Body of pancreas (tissue), 4 donors: ENCODE results near the gene DNAJC6. TPM values are rescaled to one million over a fixed set of nuclear protein-coding genes. Genes with fewer than 3 reads are reported as not detected.
A peak's percentile ranks its signal among the peaks of the same experiment; 100 is the strongest.

Experiments
- ATAC-seq: fragments of 150-250 bp; one replicate; pipeline ENCODE4 v1.9.1; 2016
- DNase-seq, 4 donors: peaks; one replicate each; pipeline ENCODE4 v3.0.0-alpha.2; 2019
- H3K27ac ChIP-seq, 4 donors: fragments of 200-600 bp; sonication (generic); 1 replicate in 3 of 4; 2 replicates in 1 of 4; pipeline versions ENCODE4 v1.5.1 to v1.6.1; 2016 to 2019; ENCODE audit warnings: mild to moderate bottlenecking in 1 of 4, mixed read lengths in 1 of 4, moderate library complexity in 1 of 4
- H3K27me3 ChIP-seq, 2 donors: fragments of 200-600 bp; sonication (generic); one replicate each; pipeline ENCODE4 v1.6.0; 2016; ENCODE audit warnings: mild to moderate bottlenecking in 1 of 2
- H3K36me3 ChIP-seq, 2 donors: fragments of 200-600 bp; sonication (generic); replicated peaks in 1 of 2; 2 replicates each; pipeline ENCODE4 v1.5.1; 2016; ENCODE audit warnings: low read depth in 2 of 2; ENCODE audit not compliant: insufficient read depth in 1 of 2
- H3K4me1 ChIP-seq: fragments of 200-600 bp; sonication (generic); one replicate; pipeline ENCODE4 v1.6.0; 2016
- H3K4me3 ChIP-seq, 2 donors: fragments of 200-600 bp; sonication (generic); 1 replicate in 1 of 2; 2 replicates in 1 of 2; pipeline ENCODE4 v1.5.1; 2016 to 2019
- H3K9me3 ChIP-seq, 3 donors: fragments of 200-600 bp; sonication (generic); 1 replicate in 2 of 3; 2 replicates in 1 of 3; pipeline ENCODE4 v1.5.1; 2016
- POLR2A ChIP-seq, 3 donors: fragments of 450-650 bp; IDR thresholded peaks; one replicate each; pipeline ENCODE4 v1.6.1; 2016; ENCODE audit warnings: antibody characterized with exemption in 3 of 3, mild to moderate bottlenecking in 2 of 3
- WGBS, 2 donors: methylation state at CpG; one replicate each; pipeline ENCODE4 v1.1.5; 2017; 5-methylcytosine and 5-hydroxymethylcytosine counted together
- intact Hi-C: fragments of 100-400 bp; cut with DNase I; formaldehyde crosslinking; loops from one replicate; pipeline ENCODE4 v1.15.1; 2023
- total RNA-seq, 2 donors: library from RNA; depleted of rRNA; stranded (reverse); fragments of >200 nt; gene quantifications; one replicate each; pipeline ENCODE4 v1.1.0, GENCODE V29; 2016
- TF ChIP-seq, protein P1 (sequence below), 7 experiments: fragments of 450-650 bp in 4 of 7; fragments of 200-600 bp in 3 of 7; sonication (generic) in 3 of 7; IDR thresholded peaks; one replicate each; pipeline ENCODE4 v1.5.1; 2016 to 2019; ENCODE audit warnings: antibody characterized with exemption in 7 of 7

Gene DNAJC6
- total RNA-seq, 2 donors from 2014 or later: 0.99 to 2.3 TPM

DNA sequence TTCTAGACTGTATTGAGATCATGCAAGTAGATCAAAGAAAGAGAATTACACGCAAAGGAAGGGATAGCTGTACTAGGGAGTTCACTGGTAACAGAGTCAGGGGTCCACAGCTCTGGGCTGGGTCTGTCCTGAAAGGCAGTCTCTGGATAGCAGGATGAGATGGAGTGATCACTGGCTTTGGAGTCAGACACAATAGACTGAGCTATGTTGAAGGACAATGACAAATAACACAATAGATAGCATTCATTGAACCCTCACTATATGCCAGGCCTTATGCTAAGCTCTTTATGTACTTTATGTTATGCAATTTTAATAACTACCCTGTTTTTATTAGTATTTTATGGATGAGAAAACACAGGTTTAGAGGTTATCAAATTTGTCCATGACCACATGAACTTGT, 10.0 kb upstream of the DNAJC6 start:
- DNase-seq: no peak
- 29 to 91% methylated on average over 1 of the region's 1 CpG for WGBS, 2 donors

DNA sequence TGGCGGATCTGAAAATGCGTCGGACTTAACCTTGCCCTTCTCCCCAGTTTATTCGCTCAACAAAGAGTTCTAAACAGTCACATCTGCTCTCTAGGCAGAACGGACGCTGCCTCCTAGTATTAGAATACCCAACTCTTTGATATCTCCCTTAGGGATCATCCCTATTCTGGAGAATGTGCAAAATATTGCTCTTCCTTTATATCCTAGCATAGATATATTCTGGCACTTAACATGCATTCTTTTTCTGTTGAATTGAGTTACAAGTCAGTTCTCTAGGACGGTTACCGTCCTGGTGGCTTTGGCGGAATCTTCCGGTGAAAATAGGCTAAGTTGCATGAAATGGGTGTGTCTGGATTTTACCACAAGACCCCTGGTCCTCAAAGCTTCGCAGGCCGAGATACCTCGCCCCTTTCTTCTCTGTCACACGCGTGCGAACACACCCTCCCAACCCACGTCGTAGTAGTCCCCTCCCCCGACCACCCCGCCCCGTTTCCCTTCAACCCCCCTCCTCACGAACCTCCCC, 501 bp upstream of the DNAJC6 start:
- Histone ChIP-seq H3K9me3 (no peaks in the 10 kb centered on the region), H3K4me1 (no peaks in the 10 kb centered on the region), H3K36me3 (no peaks in the 10 kb centered on the region), H3K27ac (peak overlapping the region in 3 of 4 donors; percentile 9 to 64 (median 36)), H3K4me3 (peak overlapping the region; percentile 25 to 64), H3K27me3 (no peaks in the 10 kb centered on the region)
- no peak for TF ChIP-seq POLR2A (IDR thresholded peaks at IDR 0.05)
- TF ChIP-seq, protein P1, sequence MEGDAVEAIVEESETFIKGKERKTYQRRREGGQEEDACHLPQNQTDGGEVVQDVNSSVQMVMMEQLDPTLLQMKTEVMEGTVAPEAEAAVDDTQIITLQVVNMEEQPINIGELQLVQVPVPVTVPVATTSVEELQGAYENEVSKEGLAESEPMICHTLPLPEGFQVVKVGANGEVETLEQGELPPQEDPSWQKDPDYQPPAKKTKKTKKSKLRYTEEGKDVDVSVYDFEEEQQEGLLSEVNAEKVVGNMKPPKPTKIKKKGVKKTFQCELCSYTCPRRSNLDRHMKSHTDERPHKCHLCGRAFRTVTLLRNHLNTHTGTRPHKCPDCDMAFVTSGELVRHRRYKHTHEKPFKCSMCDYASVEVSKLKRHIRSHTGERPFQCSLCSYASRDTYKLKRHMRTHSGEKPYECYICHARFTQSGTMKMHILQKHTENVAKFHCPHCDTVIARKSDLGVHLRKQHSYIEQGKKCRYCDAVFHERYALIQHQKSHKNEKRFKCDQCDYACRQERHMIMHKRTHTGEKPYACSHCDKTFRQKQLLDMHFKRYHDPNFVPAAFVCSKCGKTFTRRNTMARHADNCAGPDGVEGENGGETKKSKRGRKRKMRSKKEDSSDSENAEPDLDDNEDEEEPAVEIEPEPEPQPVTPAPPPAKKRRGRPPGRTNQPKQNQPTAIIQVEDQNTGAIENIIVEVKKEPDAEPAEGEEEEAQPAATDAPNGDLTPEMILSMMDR (IDR thresholded peaks at IDR 0.05): no peak
- intact Hi-C loops: no loop called here
- DNase-seq (no peak), ATAC-seq (no peak)
- 15 to 18% methylated on average over 22 of the region's 22 CpGs for WGBS, 2 donors

More for the DNA sequence above, 10.0 kb upstream of the DNAJC6 start:
- TF ChIP-seq, protein P1 (IDR thresholded peaks at IDR 0.05): no peak
- no peak for TF ChIP-seq POLR2A (IDR thresholded peaks at IDR 0.05)
- H3K4me3 ChIP-seq: no peak overlapping the region
- H3K9me3 ChIP-seq: no peaks in the 10 kb centered on the region
- H3K4me1 ChIP-seq: no peaks in the 10 kb centered on the region
- no peak overlapping the region for H3K27ac ChIP-seq
- intact Hi-C loops: no loop called here
- no peak for ATAC-seq
- no peaks in the 10 kb centered on the region for H3K36me3 ChIP-seq
- no peaks in the 10 kb centered on the region for H3K27me3 ChIP-seq

DNA sequence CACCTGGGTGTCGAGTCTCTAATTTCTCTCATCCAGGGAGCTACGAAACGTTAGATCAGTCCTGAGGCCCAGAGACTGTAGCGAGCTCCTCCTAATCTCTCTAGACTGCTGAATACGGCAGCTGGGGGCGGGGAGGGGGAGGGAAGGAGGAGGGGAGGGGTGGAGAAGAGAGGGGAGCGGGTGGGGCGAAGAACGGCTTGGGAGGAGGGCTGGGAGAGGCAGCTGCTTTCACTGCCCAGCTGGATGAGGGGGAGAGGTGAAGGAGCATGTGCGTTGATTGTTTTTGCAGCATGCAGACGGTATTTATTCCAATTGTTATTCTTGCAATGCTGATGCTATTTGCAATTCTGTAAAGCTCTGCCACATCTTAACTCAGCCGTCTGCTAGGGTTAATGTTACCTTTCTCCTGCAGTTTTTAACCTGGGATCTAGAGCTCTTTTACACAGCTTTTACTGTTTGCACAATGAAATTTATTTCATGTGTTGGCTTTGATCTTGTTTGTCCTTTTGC, 790 bp downstream of the DNAJC6 start:
- intact Hi-C loops: no loop called here
- peak overlapping the region in 2 of 4 donors; percentile 9 to 64 for H3K27ac ChIP-seq
- peak; percentile 67 for ATAC-seq

DNA sequence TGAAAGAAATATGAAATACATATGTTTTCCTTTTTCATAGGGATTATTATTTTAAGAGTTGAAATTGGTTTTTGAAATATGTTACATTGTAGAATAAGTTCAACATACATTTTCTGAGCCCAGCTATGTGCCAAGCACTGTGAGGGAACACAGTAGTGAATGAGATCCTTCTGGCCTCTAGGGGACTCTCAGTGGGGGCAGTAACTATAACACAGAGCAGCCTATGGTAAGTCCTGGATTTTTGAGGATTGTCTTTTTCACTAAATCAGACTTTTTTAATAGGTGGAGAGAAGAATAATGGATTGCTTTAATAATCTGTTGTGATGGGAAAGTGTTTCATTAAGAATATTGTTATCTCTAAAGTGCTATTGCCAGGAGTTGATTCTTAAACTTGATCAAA, 2.4 kb downstream of the DNAJC6 start:
- Histone ChIP-seq H3K4me3 (no peak overlapping the region), H3K4me1 (no peaks in the 10 kb centered on the region), H3K36me3 (no peaks in the 10 kb centered on the region), H3K27me3 (no peaks in the 10 kb centered on the region), H3K9me3 (no peaks in the 10 kb centered on the region), H3K27ac (no peak overlapping the region)
- ATAC-seq: no peak
- DNase-seq: no peak
- intact Hi-C loops: no loop called here
- TF ChIP-seq, protein P1 (IDR thresholded peaks at IDR 0.05): no peak
- TF ChIP-seq POLR2A (IDR thresholded peaks at IDR 0.05): no peak

More for the DNA sequence above, 790 bp downstream of the DNAJC6 start:
- H3K9me3 ChIP-seq: no peaks in the 10 kb centered on the region
- H3K36me3 ChIP-seq: no peaks in the 10 kb centered on the region
- no peak for TF ChIP-seq POLR2A (IDR thresholded peaks at IDR 0.05)
- TF ChIP-seq, protein P1 (IDR thresholded peaks at IDR 0.05): no peak
- peak in 3 of 4 donors; percentile 31 to 64 (median 51) for DNase-seq
- WGBS, 2 donors: 4% methylated on average over 10 to 12 of the region's 12 CpGs
- H3K4me1 ChIP-seq: no peaks in the 10 kb centered on the region
- peak overlapping the region; percentile 25 to 64 for H3K4me3 ChIP-seq
- H3K27me3 ChIP-seq: no peaks in the 10 kb centered on the region

DNA sequence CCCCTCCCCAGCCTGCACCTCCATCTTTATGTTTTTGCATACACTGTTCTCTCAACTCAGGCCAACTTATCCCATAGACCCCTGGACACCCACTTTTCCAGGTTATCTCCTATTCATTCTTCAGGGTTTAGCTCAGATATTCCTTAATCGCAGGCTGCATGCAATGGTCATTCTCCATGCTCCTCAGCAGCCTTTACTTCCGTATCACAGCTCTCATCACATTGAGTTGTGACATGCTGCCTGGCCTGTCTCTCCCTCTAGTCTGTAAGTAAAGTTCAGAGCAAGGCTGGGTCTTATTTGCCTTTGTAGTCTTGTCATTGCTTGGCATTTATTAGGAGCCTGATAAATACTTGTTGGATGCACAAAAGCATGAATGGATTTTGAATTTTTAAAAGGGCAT, 6.9 kb downstream of the DNAJC6 start:
- DNase-seq: no peak
- intact Hi-C loops: no loop called here
- ATAC-seq: no peak
- H3K4me3 ChIP-seq: no peak overlapping the region
- no peaks in the 10 kb centered on the region for H3K27me3 ChIP-seq
- H3K36me3 ChIP-seq: no peaks in the 10 kb centered on the region
- H3K9me3 ChIP-seq: no peaks in the 10 kb centered on the region
- no peak overlapping the region for H3K27ac ChIP-seq
- 86 to 89% methylated on average over 2 of the region's 2 CpGs for WGBS, 2 donors
- no peak for TF ChIP-seq POLR2A (IDR thresholded peaks at IDR 0.05)
- TF ChIP-seq, protein P1 (IDR thresholded peaks at IDR 0.05): no peak
- H3K4me1 ChIP-seq: no peaks in the 10 kb centered on the region
